NCI-H524 (cell line): ENCODE results near the gene CWF19L2.

Source experiments
- DNase-seq, 2 experiments: peaks; one replicate each; lab custom pipeline; 2025; lab: John Stamatoyannopoulos, UW

CWF19L2 gene

GRCh38 chr11:107301878-107302277, 155.7 kb downstream of the CWF19L2 start:
- DNase-seq, result no peak

- DNase-seq, result no peak
These were observed 163.8 kb downstream of the CWF19L2 start for GRCh38 chr11:107293677-107294344.

GRCh38 chr11:107282195-107282594, 175.4 kb downstream of the CWF19L2 start:
- DNase-seq, result peak in 1 of 2 experiments; percentile 22
